Activated effector memory CD4-positive, alpha-beta T cell treated with Interleukin-2 at 50 U/mL for 16 hours (primary cell): ENCODE results near the gene IGLL5.
A peak's percentile ranks its signal among the peaks of the same experiment; 100 is the strongest.

Experiments
- DNase-seq: peaks from one replicate; pipeline ENCODE4 v3.0.0-alpha.2; 2020

IGLL5 gene

GRCh38 chr22:22865311-22866072, 22.1 kb upstream of the IGLL5 start:
- DNase-seq, result no peak

GRCh38 chr22:22866381-22867111, 21.1 kb upstream of the IGLL5 start:
- no peak for DNase-seq

GRCh38 chr22:22867996-22868715, 19.5 kb upstream of the IGLL5 start:
- DNase-seq, result no peak

GRCh38 chr22:22870577-22871404, 16.8 kb upstream of the IGLL5 start:
- DNase-seq, result no peak

GRCh38 chr22:22871536-22872278, 15.9 kb upstream of the IGLL5 start:
- DNase-seq, result no peak

GRCh38 chr22:22872722-22873708, 14.6 kb upstream of the IGLL5 start:
- no peak for DNase-seq

GRCh38 chr22:22877523-22878210, 9.9 kb upstream of the IGLL5 start:
- peak; percentile 64 for DNase-seq

- DNase-seq, result no peak
Measured at GRCh38 chr22:22878211-22878570, 9.4 kb upstream of the IGLL5 start.

GRCh38 chr22:22878801-22879674, 8.6 kb upstream of the IGLL5 start:
- no peak for DNase-seq

GRCh38 chr22:22879675-22880155, 7.9 kb upstream of the IGLL5 start:
- no peak for DNase-seq

GRCh38 chr22:22880645-22881044, 7.0 kb upstream of the IGLL5 start:
- no peak for DNase-seq

- no peak for DNase-seq
Measured at GRCh38 chr22:22881116-22882000, 6.3 kb upstream of the IGLL5 start.

GRCh38 chr22:22882033-22882717, 5.4 kb upstream of the IGLL5 start:
- no peak for DNase-seq

GRCh38 chr22:22883090-22883727, 4.4 kb upstream of the IGLL5 start:
- DNase-seq, result no peak

GRCh38 chr22:22884010-22884887, 3.4 kb upstream of the IGLL5 start:
- peak; percentile 50 for DNase-seq
